WTC11 (cell line): ENCODE measurements around the gene SNX11. TPM values are rescaled to one million over a fixed set of nuclear protein-coding genes. Genes with fewer than 3 reads are reported as not detected.

Source experiments
- ATAC-seq: fragments of 200-7000 bp; cut with Tn5 transposase; 2 replicates; pipeline ENCODE4 v1.10.0; 2021; ENCODE audit warnings: mild to moderate bottlenecking, moderate library complexity
- CTCF ChIA-PET: fragments of 300-600 bp; sonication (Branson Sonifier 250); formaldehyde crosslinking; loops from one replicate; lab custom pipeline; 2021; ENCODE audit warnings: antibody characterized with exemption; lab: Charles Lee
- POLR2A ChIA-PET: fragments of 350-600 bp; sonication (Branson Sonifier 250); formaldehyde crosslinking; loops from one replicate; lab custom pipeline; 2021; ENCODE audit warnings: antibody characterized with exemption; lab: Charles Lee
- DNase-seq: peaks from one replicate; pipeline ENCODE4 v3.0.0; 2021; ENCODE audit warnings: low spot score
- H3K27ac Mint-ChIP-seq: 2 replicates; pipeline ENCODE4 v1.8.0; 2021; ENCODE audit warnings: mixed read lengths
- H3K27me3 Mint-ChIP-seq: 2 replicates; pipeline ENCODE4 v1.8.0; 2021; ENCODE audit warnings: low read depth, mild to moderate bottlenecking, moderate library complexity, mixed read lengths
- H3K36me3 Mint-ChIP-seq: 2 replicates; pipeline ENCODE4 v1.8.0; 2021; ENCODE audit warnings: mixed read lengths
- H3K4me1 Mint-ChIP-seq: 2 replicates; pipeline ENCODE4 v1.8.0; 2022; ENCODE audit warnings: mixed read lengths
- H3K4me3 Mint-ChIP-seq: 2 replicates; pipeline ENCODE4 v1.8.0; 2021; ENCODE audit warnings: mild to moderate bottlenecking, moderate library complexity, mixed read lengths
- H3K9me3 Mint-ChIP-seq: 2 replicates; pipeline ENCODE4 v1.8.0; 2021; ENCODE audit warnings: mixed read lengths
- ETV6 ChIP-seq: sonication (generic); formaldehyde crosslinking; IDR thresholded peaks from 2 replicates; pipeline ENCODE4 v1.8.1; 2022; ENCODE audit warnings: mild to moderate bottlenecking, missing genetic modification reagents
- GRHL2 ChIP-seq: fragments of 250-450 bp; sonication (Bioruptor Pico); IDR thresholded peaks from 2 replicates; pipeline ENCODE4 v1.8.0; 2022; ENCODE audit warnings: mild to moderate bottlenecking, moderate library complexity; ENCODE audit not compliant: insufficient replicate concordance, severe bottlenecking
- OVOL2 ChIP-seq: fragments of 250-450 bp; sonication (Bioruptor Pico); IDR thresholded peaks from 2 replicates; pipeline ENCODE4 v1.9.0; 2021; ENCODE audit warnings: mild to moderate bottlenecking, borderline replicate concordance
- total RNA-seq: library from RNA; stranded (reverse); gene quantifications from 3 replicates; pipeline ENCODE4 v1.2.3, GENCODE V29; 2021
- TF ChIP-seq, protein P1 (sequence below): sonication (generic); formaldehyde crosslinking; IDR thresholded peaks from 2 replicates; pipeline ENCODE4 v1.8.0; 2022; ENCODE audit warnings: missing genetic modification reagents
- TF ChIP-seq, protein P2 (sequence below): fragments of 200-600 bp; IDR thresholded peaks from 2 replicates; pipeline ENCODE4 v1.8.0; 2022; ENCODE audit warnings: antibody characterized with exemption
- TF ChIP-seq, protein P3 (sequence below): fragments of 250-450 bp; sonication (Bioruptor Pico); IDR thresholded peaks from 2 replicates; pipeline ENCODE4 v1.9.0; 2021; ENCODE audit warnings: mild to moderate bottlenecking
- TF ChIP-seq, protein P4 (sequence below): sonication (generic); formaldehyde crosslinking; IDR thresholded peaks from 2 replicates; pipeline ENCODE4 v1.8.1; 2023; ENCODE audit warnings: mild to moderate bottlenecking, moderate library complexity, missing genetic modification reagents

SNX11 gene
- total RNA-seq, 1 experiment from 2014 or later = 24.5 TPM

DNA sequence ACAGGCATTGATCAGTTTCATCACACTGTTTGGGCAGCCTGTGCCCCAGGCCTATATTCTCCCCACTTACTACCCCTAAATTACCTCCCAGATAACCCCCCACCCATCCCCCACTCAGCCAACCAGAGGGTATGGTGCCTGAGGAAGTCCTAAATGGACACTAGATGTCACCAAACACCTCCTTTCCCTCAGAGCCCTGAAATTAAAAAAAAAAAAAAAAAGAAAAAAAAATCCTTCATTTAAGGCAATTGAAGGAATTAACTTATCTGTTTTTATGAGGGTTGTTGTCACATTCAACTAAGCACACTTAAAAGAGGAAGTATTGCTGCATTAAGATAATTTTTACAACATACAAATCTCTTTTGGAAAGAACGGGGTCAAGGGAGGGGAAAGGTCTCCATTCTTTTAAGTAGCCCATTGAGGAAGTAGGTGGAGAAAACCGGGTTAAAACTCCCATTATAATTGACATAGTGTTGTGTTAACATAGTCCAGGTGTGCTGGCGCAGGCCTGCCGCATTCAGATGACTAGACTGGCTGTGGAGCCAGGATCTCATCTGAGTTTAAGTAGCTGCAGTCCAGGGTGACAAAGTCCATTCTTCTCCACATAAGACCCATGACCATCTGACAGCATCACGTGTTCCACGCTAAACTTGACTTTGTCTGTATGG, 46.3 kb downstream of the SNX11 start:
- ATAC-seq = peak; percentile 83

DNA sequence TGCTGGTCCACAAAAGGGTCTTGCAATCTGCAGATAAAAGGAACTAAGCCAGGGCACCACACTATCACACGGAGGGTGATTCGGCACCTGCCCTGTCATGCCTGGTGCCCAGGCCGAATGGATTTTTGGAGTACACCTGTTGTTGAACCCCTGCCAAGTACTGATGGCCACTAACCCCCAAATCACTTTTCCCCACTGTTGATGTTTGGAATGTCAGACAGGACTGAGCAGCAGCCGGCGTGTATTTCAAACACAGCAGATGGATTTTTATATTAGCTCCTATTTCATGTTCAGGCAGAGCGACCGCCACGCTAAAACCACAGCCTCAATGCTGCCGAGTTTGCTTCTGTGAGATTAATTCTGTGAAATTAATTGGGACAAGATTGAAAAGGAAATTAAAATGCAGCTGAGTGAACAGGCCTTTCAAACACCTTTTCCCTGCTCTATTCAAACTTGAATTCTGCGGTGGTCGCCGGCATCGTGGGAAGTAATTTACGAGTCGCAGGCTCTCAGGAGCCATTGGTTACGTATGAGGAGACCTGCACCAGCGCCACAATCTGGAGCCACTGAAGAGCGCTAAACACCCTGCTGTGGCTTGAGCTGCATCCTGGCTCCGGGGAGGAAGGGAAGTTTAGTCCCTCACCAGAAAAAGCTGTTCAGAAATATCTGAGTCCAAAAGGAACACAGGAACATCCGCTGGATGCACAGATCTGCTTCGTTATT, 48.5 kb downstream of the SNX11 start:
- Mint-ChIP-seq H3K9me3 (no peaks in the 10 kb centered on the region), H3K4me1 (peaks cover 49% of the 10 kb centered on the region), H3K4me3 (no peak overlapping the region), H3K27ac (no peak overlapping the region), H3K36me3 (no peaks in the 10 kb centered on the region), H3K27me3 (peaks cover 56% of the 10 kb centered on the region)
- ChIA-PET POLR2A (interaction anchor here (0.5 kb wide), 1 partner anchor 332 kb away, joined by 4 read pairs; no protein-coding TSS in a partner anchor), CTCF (interaction anchor here (0.9 to 1.5 kb wide), 4 partner anchors 21 to 103 kb away, joined by 3 to 6 read pairs (median 4); no protein-coding TSS in a partner anchor)
- ATAC-seq = 0 out of 2 replicates have a peak, but pooled peaks have one; percentile 11
- peak; percentile 36 for DNase-seq
- TF ChIP-seq, protein P1, sequence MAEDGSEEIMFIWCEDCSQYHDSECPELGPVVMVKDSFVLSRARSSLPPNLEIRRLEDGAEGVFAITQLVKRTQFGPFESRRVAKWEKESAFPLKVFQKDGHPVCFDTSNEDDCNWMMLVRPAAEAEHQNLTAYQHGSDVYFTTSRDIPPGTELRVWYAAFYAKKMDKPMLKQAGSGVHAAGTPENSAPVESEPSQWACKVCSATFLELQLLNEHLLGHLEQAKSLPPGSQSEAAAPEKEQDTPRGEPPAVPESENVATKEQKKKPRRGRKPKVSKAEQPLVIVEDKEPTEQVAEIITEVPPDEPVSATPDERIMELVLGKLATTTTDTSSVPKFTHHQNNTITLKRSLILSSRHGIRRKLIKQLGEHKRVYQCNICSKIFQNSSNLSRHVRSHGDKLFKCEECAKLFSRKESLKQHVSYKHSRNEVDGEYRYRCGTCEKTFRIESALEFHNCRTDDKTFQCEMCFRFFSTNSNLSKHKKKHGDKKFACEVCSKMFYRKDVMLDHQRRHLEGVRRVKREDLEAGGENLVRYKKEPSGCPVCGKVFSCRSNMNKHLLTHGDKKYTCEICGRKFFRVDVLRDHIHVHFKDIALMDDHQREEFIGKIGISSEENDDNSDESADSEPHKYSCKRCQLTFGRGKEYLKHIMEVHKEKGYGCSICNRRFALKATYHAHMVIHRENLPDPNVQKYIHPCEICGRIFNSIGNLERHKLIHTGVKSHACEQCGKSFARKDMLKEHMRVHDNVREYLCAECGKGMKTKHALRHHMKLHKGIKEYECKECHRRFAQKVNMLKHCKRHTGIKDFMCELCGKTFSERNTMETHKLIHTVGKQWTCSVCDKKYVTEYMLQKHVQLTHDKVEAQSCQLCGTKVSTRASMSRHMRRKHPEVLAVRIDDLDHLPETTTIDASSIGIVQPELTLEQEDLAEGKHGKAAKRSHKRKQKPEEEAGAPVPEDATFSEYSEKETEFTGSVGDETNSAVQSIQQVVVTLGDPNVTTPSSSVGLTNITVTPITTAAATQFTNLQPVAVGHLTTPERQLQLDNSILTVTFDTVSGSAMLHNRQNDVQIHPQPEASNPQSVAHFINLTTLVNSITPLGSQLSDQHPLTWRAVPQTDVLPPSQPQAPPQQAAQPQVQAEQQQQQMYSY (CRISPR knock-in tag) = peak; percentile 79
- TF ChIP-seq, protein P2, sequence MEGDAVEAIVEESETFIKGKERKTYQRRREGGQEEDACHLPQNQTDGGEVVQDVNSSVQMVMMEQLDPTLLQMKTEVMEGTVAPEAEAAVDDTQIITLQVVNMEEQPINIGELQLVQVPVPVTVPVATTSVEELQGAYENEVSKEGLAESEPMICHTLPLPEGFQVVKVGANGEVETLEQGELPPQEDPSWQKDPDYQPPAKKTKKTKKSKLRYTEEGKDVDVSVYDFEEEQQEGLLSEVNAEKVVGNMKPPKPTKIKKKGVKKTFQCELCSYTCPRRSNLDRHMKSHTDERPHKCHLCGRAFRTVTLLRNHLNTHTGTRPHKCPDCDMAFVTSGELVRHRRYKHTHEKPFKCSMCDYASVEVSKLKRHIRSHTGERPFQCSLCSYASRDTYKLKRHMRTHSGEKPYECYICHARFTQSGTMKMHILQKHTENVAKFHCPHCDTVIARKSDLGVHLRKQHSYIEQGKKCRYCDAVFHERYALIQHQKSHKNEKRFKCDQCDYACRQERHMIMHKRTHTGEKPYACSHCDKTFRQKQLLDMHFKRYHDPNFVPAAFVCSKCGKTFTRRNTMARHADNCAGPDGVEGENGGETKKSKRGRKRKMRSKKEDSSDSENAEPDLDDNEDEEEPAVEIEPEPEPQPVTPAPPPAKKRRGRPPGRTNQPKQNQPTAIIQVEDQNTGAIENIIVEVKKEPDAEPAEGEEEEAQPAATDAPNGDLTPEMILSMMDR = no peak

More for the DNA sequence above, 46.3 kb downstream of the SNX11 start:
- Mint-ChIP-seq H3K27me3 (peaks cover 35% of the 10 kb centered on the region), H3K36me3 (no peaks in the 10 kb centered on the region), H3K27ac (no peak overlapping the region), H3K4me1 (peaks cover 44% of the 10 kb centered on the region), H3K9me3 (no peaks in the 10 kb centered on the region), H3K4me3 (no peak overlapping the region)
- TF ChIP-seq, protein P2 = 0 out of 2 replicates have a peak, but pooled peaks have one; percentile 24
- no peak for TF ChIP-seq OVOL2 (CRISPR knock-in tag)
- POLR2A ChIA-PET = no interaction called here
- CTCF ChIA-PET = interaction anchor here (0.6 to 1.3 kb wide), 5 partner anchors 24 to 182 kb away, joined by 3 to 8 read pairs (median 3); no protein-coding TSS in a partner anchor
- peak; percentile 60 for DNase-seq

DNA sequence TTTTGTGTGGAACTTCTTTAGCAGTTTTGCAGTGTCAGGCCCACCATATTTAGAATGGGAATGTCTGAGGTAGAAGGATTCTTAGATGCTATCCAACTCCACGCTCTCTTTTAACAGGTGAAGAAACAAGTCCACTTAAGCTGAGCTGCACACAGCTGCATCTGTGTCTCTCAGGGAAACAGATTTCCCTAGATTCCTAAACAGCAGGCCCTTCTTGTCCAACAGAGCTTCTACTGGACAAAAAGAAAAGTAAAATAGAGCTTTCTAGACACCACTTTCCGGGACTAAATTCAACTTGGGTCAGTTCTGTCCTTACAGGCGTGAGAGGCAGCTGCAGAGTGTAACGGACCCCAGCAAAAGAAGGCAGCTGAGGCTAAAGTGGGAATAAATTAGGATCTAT, 51.7 kb downstream of the SNX11 start:
- ChIA-PET CTCF (interaction anchor here (0.7 to 3.0 kb wide), 14 partner anchors 11 to 459 kb away, joined by 3 to 15 read pairs (median 4); no protein-coding TSS in a partner anchor), POLR2A (interaction anchor here (0.6 to 1.1 kb wide), 4 partner anchors 15 to 368 kb away, joined by 3 to 5 read pairs (median 3); no protein-coding TSS in a partner anchor)
- DNase-seq (no peak), ATAC-seq (no peak)
- Mint-ChIP-seq H3K4me1 (peaks cover 61% of the 10 kb centered on the region), H3K27ac (no peak overlapping the region), H3K27me3 (peaks cover 83% of the 10 kb centered on the region), H3K36me3 (no peaks in the 10 kb centered on the region), H3K4me3 (peak overlapping the region; percentile 29), H3K9me3 (no peaks in the 10 kb centered on the region)
- TF ChIP-seq, protein P3, sequence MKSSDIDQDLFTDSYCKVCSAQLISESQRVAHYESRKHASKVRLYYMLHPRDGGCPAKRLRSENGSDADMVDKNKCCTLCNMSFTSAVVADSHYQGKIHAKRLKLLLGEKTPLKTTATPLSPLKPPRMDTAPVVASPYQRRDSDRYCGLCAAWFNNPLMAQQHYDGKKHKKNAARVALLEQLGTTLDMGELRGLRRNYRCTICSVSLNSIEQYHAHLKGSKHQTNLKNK = no peak
- TF ChIP-seq, protein P4, sequence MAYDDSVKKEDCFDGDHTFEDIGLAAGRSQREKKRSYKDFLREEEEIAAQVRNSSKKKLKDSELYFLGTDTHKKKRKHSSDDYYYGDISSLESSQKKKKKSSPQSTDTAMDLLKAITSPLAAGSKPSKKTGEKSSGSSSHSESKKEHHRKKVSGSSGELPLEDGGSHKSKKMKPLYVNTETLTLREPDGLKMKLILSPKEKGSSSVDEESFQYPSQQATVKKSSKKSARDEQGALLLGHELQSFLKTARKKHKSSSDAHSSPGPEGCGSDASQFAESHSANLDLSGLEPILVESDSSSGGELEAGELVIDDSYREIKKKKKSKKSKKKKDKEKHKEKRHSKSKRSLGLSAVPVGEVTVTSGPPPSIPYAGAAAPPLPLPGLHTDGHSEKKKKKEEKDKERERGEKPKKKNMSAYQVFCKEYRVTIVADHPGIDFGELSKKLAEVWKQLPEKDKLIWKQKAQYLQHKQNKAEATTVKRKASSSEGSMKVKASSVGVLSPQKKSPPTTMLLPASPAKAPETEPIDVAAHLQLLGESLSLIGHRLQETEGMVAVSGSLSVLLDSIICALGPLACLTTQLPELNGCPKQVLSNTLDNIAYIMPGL (CRISPR knock-in tag) = no peak
- TF ChIP-seq GRHL2 (CRISPR knock-in tag) (no peak), ETV6 (CRISPR knock-in tag) (no peak)
